NCI-H187 treated with DMSO at 0.1 percent for 48 hours (cell line): Measurements from ENCODE around the gene MEI1.

Experiments
- DNase-seq: peaks from one replicate; lab custom pipeline; 2025; lab: John Stamatoyannopoulos, UW

MEI1 gene

DNA sequence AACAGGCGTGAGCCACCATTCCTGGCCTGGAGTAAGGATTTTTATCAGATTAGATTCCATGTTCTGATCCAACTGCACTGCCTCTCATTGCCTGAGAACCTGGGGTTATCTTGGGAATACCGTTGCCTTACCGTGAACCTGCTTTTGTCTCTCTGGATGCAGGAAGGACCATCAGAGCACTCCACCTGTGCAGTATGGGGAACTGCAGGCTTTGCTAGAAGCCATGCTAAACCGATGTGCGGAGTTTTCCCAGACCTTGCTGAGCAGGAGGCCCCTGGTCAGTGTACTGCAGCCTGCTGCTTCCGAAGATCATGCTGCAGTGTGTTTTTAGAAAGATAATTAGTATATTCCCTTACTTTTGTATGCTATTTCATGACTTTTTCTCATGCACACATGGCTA is 43.6 kb downstream of the MEI1 start:
- no peak for DNase-seq

DNA sequence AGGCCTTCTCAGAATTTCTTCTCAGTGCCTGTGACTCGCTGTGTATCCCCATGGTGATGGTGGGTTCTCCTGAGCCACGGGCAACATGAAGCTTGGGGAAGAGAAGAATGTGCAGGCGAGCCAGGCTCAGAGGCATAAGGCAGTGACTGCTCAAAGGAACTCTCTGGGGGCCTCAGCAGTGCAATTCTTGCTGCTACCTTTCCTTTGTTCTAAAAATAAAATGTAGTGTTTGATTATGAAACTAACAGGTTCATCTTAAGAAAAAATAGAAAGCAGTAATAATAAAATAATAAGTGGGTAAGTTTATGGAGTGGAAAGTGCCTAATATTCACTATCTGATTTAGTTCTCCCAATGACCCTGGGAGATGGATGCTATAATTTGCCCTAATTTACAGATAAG is 46.7 kb downstream of the MEI1 start:
- DNase-seq, result no peak

DNA sequence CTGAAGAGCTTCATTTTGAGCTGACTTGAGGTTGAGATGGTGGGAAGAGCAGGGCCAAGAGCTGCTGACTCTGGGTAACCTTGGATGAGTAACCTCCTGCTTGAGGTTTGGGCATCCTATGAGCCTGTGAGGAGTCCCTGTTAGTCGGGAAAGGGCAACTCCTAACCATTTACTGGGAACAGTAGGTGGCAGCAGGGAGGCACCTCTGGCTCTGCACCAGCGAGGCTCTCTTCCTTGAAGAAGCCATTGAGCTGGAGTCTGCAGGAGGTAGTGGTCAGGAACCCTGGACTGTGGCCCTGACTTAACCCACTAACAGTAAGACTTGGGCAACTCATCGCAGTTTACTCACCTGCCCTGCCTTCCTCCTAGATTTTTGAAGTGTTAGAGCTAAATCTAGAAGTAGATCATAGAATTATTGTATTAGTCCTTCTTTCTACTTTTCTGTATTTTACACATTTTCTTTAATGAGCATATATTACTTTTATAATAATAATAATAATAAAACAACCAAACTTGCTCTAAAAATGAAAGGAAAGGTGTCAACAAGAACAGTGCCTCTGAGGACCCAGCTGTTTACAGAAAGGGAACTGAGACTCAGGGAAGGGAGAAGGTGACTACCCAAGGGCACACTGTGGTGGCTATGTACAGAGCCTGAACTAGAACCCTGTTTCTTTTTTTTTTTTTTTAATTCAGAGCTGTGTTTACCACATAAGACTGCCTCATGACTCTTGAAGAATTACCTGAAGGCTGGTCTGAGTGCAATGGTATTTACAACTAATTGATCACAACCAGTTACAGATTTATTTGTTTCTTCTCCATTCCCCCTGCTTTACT is 47.5 kb downstream of the MEI1 start:
- DNase-seq, result no peak

DNA sequence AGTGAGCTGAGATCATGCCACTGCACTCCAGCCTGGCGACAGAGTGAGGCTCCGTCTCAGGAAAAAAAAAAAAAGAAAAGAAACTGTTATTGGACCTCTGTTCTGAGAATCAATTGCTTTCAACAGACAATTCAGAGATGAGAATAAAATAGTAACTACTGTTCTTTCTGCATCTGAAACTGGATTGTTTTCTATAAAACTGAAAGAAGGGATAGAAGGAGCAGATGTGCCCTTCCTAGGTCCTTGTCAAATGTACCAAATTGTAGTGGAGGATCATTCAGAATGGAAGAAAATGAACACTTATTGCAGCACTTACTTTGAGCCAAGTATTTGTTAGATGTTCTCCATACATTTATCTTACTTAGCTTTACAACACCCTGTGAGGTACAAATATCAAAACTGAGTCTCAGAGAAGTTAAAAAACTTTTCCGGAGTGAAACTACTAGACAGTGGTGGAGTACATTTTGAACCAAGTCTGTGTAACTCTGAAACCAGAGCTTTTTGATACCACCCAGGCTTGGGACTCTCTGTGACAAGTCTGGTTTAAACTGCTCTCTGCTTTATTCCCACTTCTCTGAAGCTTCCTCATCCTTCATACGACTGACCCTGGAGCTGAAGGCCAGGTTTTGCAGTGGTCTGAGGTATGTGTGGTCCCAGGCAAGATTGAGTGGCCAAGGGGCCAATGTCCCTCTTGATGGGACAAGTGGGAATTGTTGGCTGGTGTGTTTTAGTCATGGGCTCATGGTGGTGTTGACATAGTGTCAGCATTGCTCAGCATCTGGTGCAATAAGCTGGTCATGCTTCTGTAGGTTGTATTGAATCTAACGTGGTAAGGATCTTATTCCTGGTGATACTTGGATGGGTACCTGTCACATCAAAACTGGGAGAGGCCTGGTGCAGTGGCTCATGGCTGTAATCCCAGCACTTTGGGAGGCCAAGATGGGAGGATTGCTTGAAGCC is 53.0 kb downstream of the MEI1 start:
- no peak for DNase-seq

DNA sequence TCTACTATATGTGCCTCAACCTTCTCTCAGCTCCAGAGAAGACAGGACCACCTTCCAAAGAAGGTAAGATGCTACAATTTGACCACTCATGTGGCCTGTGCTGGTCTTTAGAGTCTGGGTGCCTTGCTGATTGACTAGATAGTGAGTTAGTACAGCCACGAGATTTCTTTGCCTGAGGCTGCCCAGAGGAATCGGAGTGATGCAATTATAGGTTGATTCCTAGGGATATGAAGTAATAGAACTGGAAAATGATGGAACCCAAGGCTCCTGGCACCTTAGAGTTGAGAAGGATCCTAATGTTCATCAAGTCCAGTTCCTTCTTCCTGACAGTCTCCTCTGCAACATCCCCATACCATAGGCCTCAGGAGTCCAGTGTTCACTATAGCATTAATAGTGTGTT is 54.7 kb downstream of the MEI1 start:
- DNase-seq, result no peak

DNA sequence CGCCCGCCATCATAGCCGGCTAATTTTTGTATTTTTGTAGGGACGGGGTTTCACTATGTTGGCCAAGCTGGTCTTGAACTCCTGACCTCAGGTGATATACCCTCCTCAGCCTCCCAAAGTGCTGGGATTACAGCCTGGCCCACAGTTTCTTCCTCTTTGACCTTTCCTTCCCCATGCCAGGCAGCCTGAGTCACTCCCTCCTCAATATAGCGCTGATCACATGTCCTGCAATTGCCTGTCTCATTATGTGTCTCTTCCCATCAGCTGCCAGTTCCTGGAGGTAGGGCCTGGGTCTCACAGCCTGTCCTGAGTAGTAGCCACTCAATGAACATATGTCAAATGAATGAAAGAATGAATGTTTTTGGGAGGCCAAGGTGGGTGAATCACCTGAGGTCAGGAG is 58.2 kb downstream of the MEI1 start:
- DNase-seq, result no peak

DNA sequence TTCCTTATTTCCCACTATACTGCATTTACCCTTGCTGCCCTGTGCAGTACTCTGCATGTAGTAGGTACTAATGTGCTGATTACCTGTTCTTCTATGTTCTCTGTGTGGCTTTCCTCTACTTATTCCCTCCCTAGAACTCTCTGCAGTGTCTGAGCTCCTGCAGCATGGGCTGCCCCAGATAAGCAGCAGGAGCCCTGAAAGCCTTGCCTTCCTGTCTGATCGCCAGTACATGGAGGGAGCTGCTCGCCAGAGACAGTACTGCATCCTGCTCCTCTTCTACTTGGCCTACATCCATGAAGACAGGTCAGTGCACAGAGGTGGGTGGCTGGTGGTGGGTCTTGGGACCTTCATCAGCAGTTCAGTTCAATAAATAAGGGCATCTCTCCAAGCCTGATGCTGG is 58.9 kb downstream of the MEI1 start:
- DNase-seq, result no peak

DNA sequence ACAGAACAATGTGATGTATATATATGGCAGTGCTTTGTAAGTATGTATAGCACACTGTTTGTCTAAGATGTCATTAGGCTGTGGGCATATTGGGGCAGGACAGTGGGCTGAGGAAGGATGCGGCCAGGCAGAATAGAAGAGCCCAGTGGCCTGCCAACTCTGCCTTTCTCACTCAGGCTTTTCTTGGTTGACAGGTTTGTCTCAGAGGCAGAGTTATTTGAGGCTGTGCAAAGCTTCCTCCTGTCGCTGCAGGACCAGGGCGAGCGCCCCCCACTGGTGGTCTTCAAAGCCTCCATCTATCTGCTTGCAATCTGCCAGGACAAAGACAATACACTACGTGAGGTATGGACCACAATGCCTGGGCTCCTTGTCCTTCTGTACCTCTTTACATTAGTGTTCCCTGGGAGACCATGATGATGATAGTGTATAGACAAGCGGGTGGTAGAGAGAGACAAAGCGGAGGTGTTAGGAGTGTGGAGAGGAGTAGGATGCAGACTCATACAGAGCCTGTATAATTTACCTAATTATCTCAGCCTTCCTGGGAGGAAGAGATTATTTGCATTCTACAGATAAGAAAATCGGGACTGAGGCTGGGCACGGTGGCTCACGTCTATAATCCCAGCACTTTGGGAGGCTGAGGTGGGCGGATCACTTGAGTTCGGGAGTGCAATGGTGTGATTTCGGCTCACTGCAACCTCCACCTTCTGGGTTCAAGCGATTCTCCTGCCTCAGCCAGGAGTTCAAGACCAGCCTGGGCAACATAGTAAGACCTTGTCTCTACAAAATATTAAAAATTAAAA is 63.9 kb downstream of the MEI1 start:
- no peak for DNase-seq

DNA sequence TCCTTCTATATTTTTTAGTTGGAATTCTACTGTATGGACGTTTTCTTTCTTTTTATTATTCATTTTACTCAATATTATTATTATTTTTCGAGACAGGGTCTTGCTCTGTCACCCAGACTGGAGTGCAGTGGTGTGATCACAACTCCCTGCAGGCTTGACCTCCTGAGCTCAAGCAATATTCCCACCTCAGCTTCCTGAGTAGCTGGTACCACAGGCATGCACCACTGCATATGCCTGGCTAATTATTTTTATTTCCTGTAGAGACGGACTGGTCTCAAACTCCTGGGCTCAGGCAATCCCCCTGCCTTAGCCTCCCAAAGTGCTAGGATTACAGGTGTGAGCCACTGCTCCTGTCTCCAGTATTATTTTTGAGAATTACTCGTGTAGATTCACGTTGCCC is 67.2 kb downstream of the MEI1 start:
- DNase-seq, result no peak

DNA sequence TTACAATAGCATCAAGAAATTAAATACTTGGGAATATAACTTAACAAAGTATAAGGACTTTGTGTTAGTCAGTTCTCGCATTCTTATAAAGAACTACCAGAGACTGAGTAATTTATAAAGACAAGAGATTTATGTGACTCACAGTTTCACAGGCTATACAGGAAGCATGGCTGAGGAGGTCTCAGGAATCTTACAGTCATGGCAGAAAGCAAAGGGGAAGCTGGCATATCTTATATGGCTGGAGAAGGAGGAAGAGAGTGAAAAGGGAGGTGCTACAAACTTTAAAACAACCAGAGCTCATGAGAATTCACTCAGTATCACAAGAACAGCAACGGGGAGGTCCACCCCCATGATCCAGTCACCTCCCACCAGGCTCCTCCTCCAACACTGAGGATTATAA is 69.1 kb downstream of the MEI1 start:
- DNase-seq, result no peak

DNA sequence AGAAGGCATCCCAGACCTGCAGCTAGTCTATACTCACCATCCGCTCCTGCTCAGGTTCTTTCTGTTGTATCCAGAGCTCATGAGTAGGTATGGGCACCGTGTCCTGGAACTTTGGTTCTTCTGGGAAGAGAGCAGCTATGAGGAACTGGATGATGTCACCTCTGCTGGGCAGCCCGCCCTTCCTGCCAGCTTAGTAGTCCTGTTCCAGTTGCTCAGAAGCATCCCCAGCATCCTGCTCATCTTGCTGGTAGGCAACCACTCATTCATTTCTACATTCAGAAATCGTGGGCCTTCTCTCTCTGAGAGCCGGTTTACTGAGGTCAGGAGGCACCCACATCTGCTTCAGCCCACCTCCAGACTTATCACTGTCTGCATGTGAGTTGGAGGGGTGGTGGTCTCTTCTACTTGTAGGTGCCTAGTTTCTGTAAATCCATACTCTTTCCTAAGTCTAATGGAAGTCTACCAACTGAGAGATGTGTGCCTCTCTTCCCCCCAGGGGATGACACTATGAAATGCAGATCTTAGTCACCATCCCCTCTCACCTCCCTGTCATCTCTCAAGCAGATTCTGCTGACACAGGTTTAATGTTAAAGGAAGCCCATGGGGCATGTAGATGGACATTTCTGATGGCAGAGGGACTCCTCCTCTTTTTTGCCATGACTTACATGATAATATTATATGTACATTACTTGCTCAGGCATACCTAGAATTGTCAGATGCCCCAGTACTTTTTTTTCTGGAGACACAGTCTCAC is 71.6 kb downstream of the MEI1 start:
- DNase-seq, result no peak

DNA sequence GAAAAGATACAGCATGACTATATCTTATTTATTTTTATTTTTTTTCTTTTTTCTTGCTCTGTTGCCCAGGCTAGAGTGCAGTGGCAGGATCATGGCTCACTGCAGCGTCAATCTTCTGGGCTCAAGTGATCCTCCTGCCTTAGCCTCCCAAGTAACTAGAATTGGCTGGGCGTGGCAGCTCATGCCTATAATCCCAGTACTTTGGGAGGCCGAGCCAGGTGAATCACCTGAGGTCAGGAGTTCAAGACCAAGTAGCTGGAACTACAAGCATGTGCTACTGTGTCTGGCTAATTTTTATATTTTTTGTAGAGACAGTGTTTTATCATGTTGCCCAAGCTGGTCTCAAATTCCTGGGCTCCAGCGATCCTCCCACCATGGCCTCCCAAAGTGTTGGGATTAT is 72.9 kb downstream of the MEI1 start:
- no peak for DNase-seq

DNA sequence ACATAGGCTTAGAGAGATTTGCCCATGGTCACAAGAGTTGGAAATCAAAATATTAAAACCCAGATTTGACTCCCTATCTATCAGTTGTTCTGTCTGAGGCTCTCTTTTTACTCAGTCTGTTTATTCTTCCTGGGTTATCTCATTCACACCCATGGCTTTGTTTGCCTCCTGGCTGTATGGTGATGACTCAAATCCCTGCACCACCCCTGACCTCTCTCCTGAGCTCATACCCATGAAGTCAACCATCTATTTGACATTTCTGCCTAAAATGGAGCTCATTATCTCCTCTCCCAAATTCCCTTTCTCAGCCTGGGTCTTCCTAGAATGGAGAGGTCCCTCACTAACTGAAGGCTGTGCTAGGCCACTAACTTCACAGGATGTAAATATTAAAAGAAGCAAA is 73.3 kb downstream of the MEI1 start:
- no peak for DNase-seq

DNA sequence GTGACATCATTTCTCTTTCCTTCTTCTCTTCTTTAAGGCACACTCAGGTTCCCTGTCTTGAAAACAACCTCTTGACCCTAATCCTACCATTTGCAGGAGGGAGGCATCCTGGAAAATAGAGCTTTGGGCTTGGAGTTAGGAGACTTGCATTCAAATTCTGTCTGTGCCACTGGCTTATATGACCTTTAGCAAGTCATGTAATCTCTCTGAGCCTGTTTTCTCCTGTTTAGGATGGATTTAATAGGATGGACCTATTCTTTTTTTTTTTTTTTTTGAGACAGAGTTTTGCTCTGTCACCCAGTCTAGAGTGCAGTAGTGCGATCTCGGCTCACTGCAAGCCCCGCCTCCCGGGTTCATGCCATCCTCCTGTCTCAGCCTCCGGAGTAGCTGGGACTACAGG is 76.0 kb downstream of the MEI1 start:
- no peak for DNase-seq

DNA sequence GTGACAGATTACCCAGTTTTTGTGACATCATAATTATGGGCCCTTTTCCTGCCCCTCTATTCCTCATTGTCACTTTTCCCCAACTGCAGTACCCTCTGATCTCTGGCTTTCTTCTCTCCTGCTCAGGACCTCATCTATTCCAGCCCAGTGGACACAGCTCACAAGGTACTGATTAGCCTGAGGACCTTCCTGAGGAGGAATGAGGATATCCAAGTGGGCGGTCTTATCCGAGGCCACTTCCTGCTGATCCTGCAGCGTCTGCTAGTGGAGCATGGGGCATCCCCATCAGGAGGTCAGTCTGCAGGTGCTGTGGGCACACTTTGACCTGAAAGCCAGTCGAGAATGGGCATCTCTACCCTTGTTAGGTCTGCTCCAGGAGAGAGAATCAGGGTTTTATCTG is 76.7 kb downstream of the MEI1 start:
- no peak for DNase-seq

DNA sequence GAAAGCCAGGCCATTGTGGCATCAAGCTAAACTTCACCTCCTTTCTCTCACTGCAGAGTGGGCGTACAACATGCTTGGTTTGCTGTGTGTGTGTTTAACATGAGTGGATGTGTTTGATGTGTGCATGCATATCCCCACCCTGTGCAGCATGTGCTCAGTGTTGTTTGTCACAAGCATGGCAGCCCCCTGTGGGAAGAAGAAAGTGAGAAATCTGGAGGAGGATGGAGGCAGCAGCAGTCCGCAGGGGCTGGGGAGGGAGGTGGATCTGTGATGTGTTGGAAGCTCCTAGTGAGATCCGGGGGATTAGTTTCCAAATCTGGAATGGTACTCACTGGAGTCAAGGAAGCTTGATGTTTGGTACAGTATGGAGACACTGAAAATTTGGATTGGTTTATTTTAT is 77.1 kb downstream of the MEI1 start:
- no peak for DNase-seq

DNA sequence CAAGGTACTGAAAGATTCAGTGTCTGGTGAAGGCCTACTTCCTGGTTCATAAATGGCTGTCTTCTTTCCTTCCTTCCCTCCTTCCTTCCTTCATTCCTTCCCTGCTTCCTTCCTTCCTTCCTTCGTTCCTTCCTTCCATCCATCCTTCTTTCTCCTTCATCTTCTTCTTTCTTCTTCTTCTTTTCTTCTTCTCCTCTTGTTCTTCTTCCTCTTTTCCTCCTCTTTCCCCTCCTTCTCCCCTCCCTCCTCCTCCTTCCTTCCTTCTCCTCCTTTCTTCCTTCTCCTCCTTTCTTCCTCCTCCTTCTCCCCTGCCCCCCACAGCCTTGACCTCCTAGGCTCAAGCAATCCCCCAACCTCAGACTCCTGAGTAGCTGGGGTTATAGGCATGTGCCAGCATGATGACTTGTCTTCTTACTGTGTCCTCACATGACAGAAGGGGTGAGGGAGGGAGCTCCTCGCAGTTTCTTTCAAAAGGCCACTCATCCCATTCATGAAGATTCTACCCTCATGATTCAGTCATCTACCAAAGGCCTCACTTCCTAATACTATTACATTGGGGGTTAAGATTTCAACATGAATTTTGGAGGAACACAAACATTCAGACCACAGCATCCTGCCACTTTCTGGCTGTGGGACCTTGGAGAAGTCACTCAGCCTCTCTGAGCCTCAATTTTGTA is 78.6 kb downstream of the MEI1 start:
- DNase-seq, result no peak

DNA sequence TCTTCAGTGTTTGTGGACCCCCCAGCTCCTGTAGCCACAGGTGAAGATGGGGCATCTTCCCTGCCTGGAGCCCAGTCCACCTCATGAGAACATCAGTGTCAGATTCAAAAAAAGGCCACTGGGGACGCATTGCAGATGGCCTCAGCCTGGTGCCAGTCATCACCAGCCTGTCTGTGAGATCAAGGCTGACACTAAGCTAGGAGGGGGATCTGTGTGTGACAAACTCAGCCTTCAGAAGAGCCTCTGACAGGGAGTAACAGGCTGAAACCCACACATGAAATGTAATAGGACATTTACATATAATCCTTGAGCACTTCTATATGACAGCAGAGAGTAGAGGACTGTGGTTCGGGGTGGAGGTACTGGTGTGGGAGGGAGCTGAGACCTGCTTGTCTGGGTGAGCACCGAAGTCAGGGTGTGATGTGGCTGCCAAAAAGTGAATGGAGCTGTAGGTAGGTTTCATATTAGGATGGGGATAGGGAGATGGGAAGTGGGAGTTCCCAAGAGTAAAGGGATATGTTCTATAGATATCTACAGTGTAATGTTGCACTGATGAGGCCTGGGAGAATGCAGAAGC is 80.7 kb downstream of the MEI1 start:
- no peak for DNase-seq

DNA sequence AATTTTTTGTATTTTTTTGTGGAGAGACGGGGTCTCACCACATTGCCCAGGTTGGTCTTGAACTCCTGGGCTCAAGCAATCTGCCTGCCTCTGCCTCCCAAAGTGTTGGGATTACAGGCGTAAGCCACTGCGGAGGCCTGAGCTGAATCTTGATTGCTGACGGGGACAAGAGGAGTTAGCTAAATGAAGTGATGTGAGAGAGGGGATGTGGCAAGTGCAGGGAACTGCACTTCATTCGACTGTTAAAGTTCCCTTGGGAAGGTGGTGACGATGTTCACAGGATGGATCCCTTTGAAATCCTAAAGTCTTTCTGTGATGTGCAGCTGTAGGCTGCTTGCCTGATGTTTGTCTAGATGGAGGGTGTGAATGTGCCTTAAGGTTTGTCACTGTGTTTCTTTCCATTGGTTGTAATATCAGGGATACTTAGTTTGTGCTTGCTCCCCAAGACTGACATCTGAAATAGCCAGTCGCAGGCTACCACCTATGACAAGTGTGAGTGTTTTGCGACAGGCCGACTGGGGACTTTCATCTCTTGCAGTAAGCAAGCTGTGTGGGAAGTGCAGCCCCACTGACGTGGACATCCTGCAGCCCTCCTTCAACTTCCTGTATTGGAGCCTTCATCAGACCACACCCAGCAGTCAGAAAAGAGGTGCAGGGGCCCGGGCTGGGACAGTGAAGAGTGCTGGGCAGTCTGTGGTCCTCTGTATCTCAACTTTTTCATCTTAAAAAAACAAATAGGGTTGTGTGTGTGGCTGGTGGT is 81.6 kb downstream of the MEI1 start:
- DNase-seq, result no peak

DNA sequence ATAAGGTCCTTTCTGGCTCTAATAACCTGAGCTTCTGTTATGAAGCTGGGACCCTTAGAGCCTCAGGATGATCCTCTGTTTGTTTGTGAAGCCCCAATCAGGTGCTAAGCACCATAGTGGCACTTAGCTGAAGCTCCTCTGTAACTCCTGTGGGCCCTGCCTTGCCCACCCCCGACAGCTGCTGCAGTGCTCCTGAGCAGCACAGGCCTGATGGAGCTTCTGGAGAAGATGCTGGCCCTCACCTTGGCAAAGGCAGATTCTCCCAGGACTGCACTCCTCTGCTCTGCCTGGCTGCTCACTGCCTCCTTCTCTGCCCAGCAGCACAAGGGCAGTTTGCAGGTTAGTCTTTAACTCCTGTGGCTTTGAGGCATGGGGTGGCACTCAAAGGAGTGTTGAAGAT is 82.2 kb downstream of the MEI1 start:
- DNase-seq, result no peak
